NCI-H128 (cell line): ENCODE data around the gene CHSY1.

Experiments used
- DNase-seq: peaks from one replicate; lab custom pipeline; 2025; ENCODE audit not compliant: unreplicated experiment; lab: John Stamatoyannopoulos, UW

The CHSY1 gene

DNA sequence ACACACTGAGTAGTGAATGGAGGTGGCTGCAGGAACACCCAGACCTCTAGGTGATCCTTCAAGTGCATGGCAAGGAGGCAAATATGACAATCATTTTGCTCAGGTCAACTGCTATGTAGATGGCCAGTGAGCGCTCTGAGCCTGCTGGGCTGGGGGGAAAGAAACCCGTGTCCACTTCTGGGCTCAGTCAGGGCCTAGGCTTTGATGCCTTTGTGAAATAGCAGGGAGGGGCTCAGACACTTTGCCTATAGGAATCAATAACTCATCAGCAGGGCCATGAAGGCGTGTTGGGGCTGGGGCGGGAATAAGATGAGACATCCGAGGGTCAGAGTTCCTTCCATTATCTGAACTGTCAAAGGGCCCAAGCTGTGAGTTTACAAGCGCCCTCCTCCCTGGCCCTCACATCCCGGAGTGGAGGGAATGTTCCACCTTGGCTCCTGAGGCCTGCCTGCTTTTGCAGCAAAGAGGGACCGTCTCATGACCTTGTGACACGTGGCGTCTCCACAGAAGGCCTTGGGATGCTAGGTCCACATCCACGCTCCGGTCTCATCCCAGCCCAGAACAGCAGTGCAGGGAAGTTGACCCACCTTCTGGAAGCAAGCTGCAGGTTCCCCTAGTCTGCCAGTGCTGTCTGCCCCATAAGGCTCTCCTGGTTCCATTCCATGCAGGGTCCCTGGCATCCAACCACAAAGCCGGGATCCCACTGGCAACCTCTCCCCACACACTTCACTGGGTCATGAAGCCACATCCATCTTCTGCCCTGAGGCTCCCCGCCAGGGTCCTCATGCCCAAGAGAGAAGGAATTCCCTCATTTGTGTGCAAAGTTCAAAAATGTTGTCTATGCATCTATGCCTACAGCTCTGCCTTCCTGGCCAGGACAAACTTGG is 78.4 kb downstream of the CHSY1 start:
- DNase-seq, result no peak

DNA sequence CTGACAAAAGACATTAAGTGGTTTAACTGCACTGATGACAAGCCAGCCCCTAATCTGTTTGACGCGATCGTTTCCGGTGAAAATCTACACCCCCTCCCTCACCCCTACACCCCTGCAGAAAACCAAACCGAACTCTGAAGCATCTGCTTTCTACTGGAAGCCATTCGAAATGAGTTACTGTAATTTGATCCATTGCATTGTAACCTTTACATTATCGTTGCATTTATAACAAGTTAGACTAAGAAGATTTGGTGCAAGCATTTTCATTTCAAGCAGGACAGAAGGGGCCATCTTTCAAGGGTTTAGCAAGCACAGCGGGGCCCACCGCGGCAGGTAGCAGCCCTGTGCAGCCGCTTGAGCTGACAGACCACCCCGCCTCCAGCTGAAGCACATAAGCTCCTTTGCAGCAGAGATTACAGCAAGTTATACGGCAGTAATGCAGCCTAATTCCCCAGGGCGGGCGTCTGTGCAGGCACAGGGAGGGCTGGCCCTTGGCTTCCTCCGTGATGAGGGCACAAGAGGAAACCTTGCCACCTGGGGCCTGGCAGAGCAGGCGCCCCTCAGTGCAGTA is 79.3 kb downstream of the CHSY1 start:
- no peak for DNase-seq

DNA sequence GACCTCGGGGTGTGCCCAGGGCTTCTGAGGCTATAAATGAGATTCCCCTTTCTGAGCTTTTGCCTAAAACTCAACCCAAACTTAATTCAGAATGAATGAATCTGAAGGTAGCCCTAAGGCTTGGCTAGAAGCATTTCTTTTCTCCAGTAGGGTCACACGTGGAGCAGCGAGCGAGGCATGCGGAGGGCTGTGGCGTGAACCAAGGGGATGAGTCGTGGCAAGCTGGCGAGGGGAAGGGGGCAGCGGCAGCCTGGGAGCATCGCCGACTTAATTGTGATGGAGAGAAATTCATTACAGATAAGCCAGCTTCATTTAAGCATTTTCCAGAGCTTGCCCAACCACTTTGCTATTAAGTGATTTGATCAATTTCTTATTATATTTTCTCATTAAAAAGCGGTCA is 79.9 kb downstream of the CHSY1 start:
- no peak for DNase-seq

DNA sequence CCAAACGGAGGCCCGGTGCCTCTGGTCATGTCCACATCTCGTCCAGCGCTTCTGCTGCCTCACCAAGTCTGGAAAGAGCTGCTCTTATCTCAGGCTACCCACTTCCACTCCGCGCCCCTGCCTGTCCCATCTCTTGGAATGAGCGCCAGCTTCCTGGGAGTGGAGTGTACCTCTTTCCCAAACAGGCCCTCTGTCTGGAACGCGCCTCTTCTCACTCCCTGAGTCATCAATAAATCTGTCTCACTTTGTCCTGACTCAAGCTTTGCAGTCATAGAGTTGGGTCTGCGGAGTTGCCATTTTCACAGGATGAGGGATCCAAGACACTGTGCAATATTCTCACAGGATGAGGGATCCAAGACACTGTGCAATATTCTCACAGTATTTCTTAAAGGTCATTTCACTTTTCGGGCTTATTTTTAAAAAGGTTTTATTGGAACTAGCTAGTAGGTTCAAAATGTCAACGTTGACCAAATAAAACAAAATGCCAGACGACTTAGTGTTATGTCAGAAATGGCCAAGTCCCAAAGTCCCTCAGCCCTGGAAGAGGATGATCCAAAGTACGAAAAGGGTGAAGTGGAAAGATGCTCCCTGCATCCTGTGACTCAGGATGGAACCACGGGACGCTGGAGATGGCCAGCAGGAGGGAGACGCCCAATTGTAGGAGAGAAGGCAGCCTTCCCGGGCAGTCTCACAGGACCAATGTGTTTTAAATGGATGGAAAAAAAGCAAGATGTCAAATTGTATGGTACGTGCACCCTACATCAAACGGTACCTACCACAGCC is 81.1 kb downstream of the CHSY1 start:
- no peak for DNase-seq

- no peak for DNase-seq
Measured at GRCh38 chr15:101169495-101170071, 82.3 kb downstream of the CHSY1 start.

GRCh38 chr15:101168898-101169494 is 82.9 kb downstream of the CHSY1 start:
- DNase-seq, result no peak

- DNase-seq, result no peak
Measured at GRCh38 chr15:101168463-101168824, 83.4 kb downstream of the CHSY1 start.

DNA sequence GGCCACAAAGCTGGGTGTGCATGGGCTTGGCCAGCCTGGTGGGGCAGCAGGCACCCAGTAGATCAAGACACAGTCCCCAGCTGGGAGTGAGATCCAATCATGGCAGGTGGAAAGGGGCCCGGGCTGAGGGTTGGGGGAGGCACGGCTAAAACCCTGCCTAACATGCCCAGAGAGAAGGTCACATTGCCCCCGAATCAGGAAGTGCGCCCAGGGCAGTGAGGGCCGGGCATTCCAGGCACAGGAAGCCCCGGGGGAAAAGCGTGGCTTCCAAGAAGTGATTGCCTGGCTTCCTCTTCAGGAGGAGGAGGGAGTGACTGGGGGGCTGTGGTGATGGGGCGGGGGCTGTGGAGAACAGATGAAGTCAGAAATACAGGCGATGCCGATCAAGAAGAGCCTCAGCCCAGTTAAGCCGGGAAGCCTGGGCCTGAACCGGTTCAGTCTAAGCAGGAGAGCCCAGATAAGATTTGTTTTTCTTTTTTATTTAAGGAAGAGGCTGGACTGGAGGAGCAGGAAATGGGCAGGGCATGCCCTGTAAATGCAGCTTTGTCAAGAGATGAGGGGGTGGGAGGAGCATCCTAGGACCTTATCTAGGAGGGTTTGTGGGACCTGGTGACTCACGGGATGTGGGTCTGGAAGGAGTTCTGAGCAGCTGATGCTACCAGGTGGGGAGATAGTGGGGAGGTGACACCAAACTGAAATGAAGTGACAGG is 83.9 kb downstream of the CHSY1 start:
- no peak for DNase-seq

- no peak for DNase-seq
Measured at GRCh38 chr15:101167411-101167752, 84.5 kb downstream of the CHSY1 start.

DNA sequence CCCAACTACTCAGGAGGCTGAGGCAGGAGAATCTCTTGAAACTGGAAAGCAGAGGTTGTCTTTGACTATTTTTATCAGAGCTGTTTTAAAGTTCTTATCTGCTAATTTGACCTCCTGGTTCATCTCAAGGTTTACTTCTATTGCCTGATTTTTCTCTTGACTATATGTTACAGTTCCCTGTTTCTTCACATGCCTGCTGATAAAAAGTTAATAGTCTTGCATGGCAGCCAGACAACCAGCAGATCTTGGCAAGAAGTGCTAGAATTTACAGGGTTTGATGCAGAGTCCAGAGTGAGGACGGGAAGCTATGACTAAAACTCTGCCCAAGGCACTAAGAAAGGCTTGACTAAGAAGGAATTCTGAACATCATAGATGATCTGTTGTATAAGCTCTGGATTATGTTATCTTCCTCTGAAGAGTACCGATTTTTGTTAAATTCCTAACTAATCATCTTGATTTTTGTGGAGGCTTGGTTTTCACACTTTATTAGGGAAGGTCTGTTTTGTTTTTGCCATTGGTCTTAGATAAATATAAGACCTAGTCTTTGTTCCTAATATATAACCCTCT is 85.9 kb downstream of the CHSY1 start:
- no peak for DNase-seq

DNA sequence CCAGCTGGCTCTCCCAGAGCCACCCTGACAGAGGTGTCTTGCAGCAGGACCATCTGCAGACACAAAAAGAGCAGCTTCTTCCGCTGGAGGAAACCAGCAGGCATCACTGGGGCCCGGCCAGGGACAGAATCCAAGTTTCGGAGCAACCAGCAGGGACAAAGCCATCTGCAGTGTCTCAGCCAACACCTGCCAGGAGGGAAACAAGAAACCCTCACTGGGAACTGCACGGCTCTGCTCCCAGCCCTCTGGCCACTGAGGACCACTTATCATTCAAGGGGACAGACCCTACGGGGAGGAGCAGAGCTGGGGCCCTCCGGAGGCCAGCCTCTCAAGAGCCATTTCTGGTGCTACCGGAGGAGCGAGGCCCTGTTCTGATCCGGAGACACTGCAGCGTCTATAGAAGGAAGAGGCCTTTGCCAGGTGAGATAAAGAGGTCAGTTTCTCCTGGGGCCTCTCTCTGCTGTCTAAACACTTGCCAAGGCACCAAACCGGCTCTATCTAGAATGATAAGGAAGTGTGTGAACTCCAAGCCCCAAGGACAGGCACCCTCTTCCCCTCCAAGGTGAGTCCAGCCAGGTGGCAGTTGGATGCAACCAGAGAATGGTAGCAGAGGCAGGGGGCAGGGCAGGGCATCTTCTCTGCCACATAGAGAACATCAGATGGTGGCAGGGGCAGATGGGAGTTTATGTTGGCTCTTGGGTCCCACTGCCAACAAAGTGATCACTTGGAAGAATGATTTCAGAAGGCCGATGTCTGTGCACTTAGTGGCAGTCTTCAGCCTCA is 89.0 kb downstream of the CHSY1 start:
- DNase-seq, result no peak

GRCh38 chr15:101161656-101162055 is 90.2 kb downstream of the CHSY1 start:
- no peak for DNase-seq

DNA sequence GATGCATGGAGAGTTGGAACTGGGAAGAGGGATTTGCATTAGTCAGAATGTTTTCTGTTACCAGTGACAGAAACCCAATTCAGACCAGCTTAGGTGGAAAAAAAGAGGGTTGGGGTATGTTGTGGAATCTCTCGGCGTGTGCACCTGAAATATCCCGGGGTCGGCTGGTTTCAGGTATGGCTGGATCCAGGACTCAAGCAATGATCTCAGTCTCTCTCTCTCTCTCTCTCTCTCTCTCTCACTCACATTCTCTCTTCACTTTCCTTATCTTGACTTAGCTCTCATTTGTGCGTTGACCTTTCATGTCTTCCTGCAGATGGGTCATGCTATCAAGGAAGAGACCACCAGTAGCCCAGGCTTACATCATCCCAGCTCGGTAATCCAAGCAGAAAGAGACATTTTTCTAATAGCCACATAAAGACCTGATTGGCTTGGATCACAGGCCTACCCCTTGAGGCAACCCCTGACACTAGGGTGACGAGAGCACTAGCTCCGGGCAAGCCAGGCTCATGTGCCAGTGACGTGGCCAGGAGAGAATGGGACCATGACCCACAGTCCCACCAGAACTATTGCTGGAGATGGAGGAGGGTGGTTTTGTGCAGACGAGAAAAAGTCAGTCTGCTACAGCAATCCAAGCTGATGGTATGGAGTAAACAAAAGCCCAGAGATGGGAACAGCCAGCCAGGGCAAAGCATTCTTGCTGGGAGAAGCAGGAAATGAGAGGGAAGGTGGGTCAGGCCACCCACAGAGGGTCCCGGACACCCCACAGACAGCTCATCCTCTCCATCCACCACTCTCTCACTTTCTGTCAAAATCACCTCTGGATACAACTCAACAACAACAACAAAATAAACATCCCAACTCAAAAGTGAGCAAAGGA is 91.7 kb downstream of the CHSY1 start:
- no peak for DNase-seq

GRCh38 chr15:101159096-101159935 is 92.5 kb downstream of the CHSY1 start:
- no peak for DNase-seq

- no peak for DNase-seq
Measured at GRCh38 chr15:101158166-101159095, 93.4 kb downstream of the CHSY1 start.

GRCh38 chr15:101157721-101158120 is 94.1 kb downstream of the CHSY1 start:
- no peak for DNase-seq
